ENCODE data around the gene SUCLG2.

SUCLG2 gene

GRCh38 chr3:67619991-67620390, 34.4 kb downstream of the SUCLG2 start:
- no peak for DNase-seq (ENCODE audit: insufficient read length, low spot score)
- peak; percentile 43 for FAIRE-seq
- TF ChIP-seq PAX5 (IDR thresholded peaks at IDR 0.05; ENCODE audit: insufficient read depth, low read length, severe bottlenecking) (no peak), POLR2AphosphoS5 (IDR thresholded peaks at IDR 0.05; ENCODE audit: low read depth, low read length) (no peak), POLR2A (IDR thresholded peaks at IDR 0.05; ENCODE audit: low read depth, low read length) (no peak), SPI1 (IDR thresholded peaks at IDR 0.05; ENCODE audit: low read depth, low read length) (no peak), POU2F2 (IDR thresholded peaks at IDR 0.05; ENCODE audit: low read depth, low read length) (no peak), TAF1 (IDR thresholded peaks at IDR 0.05; ENCODE audit: low read depth, low read length) (no peak)

- FAIRE-seq (no peak), DNase-seq (ENCODE audit: insufficient read length, low spot score) (no peak)
- TF ChIP-seq POLR2A (IDR thresholded peaks at IDR 0.05; ENCODE audit: low read depth, low read length) = no peak
- TF ChIP-seq SPI1 (IDR thresholded peaks at IDR 0.05; ENCODE audit: low read depth, low read length) = peak; percentile 92
Measured at GRCh38 chr3:67617518-67617917, 36.9 kb downstream of the SUCLG2 start.

GRCh38 chr3:67616046-67616445, 38.4 kb downstream of the SUCLG2 start:
- DNase-seq (ENCODE audit: insufficient read length, low spot score) (no peak), FAIRE-seq (peak; percentile 68)
- no peak for TF ChIP-seq SPI1 (IDR thresholded peaks at IDR 0.05; ENCODE audit: low read depth, low read length)
- TF ChIP-seq POLR2AphosphoS5 (IDR thresholded peaks at IDR 0.05; ENCODE audit: low read depth, low read length) = no peak
- no peak for TF ChIP-seq TAF1 (IDR thresholded peaks at IDR 0.05; ENCODE audit: low read depth, low read length)
- no peak for TF ChIP-seq PAX5 (IDR thresholded peaks at IDR 0.05; ENCODE audit: insufficient read depth, low read length, severe bottlenecking)
- TF ChIP-seq POLR2A (IDR thresholded peaks at IDR 0.05; ENCODE audit: low read depth, low read length) = no peak
- TF ChIP-seq POU2F2 (IDR thresholded peaks at IDR 0.05; ENCODE audit: low read depth, low read length) = no peak

- no peak for FAIRE-seq
- DNase-seq (ENCODE audit: insufficient read length, low spot score) = no peak
- TF ChIP-seq SPI1 (IDR thresholded peaks at IDR 0.05; ENCODE audit: low read depth, low read length) = no peak
- TF ChIP-seq POLR2AphosphoS5 (IDR thresholded peaks at IDR 0.05; ENCODE audit: low read depth, low read length) = no peak
- no peak for TF ChIP-seq TAF1 (IDR thresholded peaks at IDR 0.05; ENCODE audit: low read depth, low read length)
- no peak for TF ChIP-seq POU2F2 (IDR thresholded peaks at IDR 0.05; ENCODE audit: low read depth, low read length)
- TF ChIP-seq POLR2A (IDR thresholded peaks at IDR 0.05; ENCODE audit: low read depth, low read length) = no peak
- TF ChIP-seq PAX5 (IDR thresholded peaks at IDR 0.05; ENCODE audit: insufficient read depth, low read length, severe bottlenecking) = no peak
Measured at GRCh38 chr3:67614195-67614594, 40.2 kb downstream of the SUCLG2 start.

GRCh38 chr3:67610458-67610857, 44.0 kb downstream of the SUCLG2 start:
- FAIRE-seq = no peak
- no peak for TF ChIP-seq SPI1 (IDR thresholded peaks at IDR 0.05; ENCODE audit: low read depth, low read length)
- TF ChIP-seq POLR2A (IDR thresholded peaks at IDR 0.05; ENCODE audit: low read depth, low read length) = no peak
- no peak for DNase-seq (ENCODE audit: insufficient read length, low spot score)

GRCh38 chr3:67609709-67610108, 44.7 kb downstream of the SUCLG2 start:
- DNase-seq (ENCODE audit: insufficient read length, low spot score) = no peak
- TF ChIP-seq POU2F2 (IDR thresholded peaks at IDR 0.05; ENCODE audit: low read depth, low read length) = no peak
- no peak for TF ChIP-seq POLR2AphosphoS5 (IDR thresholded peaks at IDR 0.05; ENCODE audit: low read depth, low read length)
- no peak for TF ChIP-seq POLR2A (IDR thresholded peaks at IDR 0.05; ENCODE audit: low read depth, low read length)
- no peak for TF ChIP-seq PAX5 (IDR thresholded peaks at IDR 0.05; ENCODE audit: insufficient read depth, low read length, severe bottlenecking)
- TF ChIP-seq TAF1 (IDR thresholded peaks at IDR 0.05; ENCODE audit: low read depth, low read length) = no peak
- no peak for TF ChIP-seq SPI1 (IDR thresholded peaks at IDR 0.05; ENCODE audit: low read depth, low read length)
- no peak for FAIRE-seq

- no peak for DNase-seq (ENCODE audit: insufficient read length, low spot score)
- no peak for FAIRE-seq
- TF ChIP-seq POLR2AphosphoS5 (IDR thresholded peaks at IDR 0.05; ENCODE audit: low read depth, low read length) (no peak), PAX5 (IDR thresholded peaks at IDR 0.05; ENCODE audit: insufficient read depth, low read length, severe bottlenecking) (no peak), POU2F2 (IDR thresholded peaks at IDR 0.05; ENCODE audit: low read depth, low read length) (no peak), TAF1 (IDR thresholded peaks at IDR 0.05; ENCODE audit: low read depth, low read length) (no peak)
Measured at GRCh38 chr3:67608034-67608433, 46.4 kb downstream of the SUCLG2 start.

- no peak for TF ChIP-seq POLR2A (IDR thresholded peaks at IDR 0.05; ENCODE audit: low read depth, low read length)
- DNase-seq (ENCODE audit: insufficient read length, low spot score) (no peak), FAIRE-seq (no peak)
Measured at GRCh38 chr3:67605377-67605776, 49.0 kb downstream of the SUCLG2 start.

GRCh38 chr3:67602816-67603215, 51.6 kb downstream of the SUCLG2 start:
- TF ChIP-seq TAF1 (IDR thresholded peaks at IDR 0.05; ENCODE audit: low read depth, low read length) = no peak
- no peak for TF ChIP-seq POLR2A (IDR thresholded peaks at IDR 0.05; ENCODE audit: low read depth, low read length)
- no peak for TF ChIP-seq POU2F2 (IDR thresholded peaks at IDR 0.05; ENCODE audit: low read depth, low read length)
- TF ChIP-seq POLR2AphosphoS5 (IDR thresholded peaks at IDR 0.05; ENCODE audit: low read depth, low read length) = no peak
- no peak for TF ChIP-seq SPI1 (IDR thresholded peaks at IDR 0.05; ENCODE audit: low read depth, low read length)
- no peak for TF ChIP-seq PAX5 (IDR thresholded peaks at IDR 0.05; ENCODE audit: insufficient read depth, low read length, severe bottlenecking)
- DNase-seq (ENCODE audit: insufficient read length, low spot score) (no peak), FAIRE-seq (no peak)

GRCh38 chr3:67601919-67602608, 52.3 kb downstream of the SUCLG2 start:
- TF ChIP-seq TAF1 (IDR thresholded peaks at IDR 0.05; ENCODE audit: low read depth, low read length) (no peak), POU2F2 (IDR thresholded peaks at IDR 0.05; ENCODE audit: low read depth, low read length) (no peak), SPI1 (IDR thresholded peaks at IDR 0.05; ENCODE audit: low read depth, low read length) (no peak), POLR2AphosphoS5 (IDR thresholded peaks at IDR 0.05; ENCODE audit: low read depth, low read length) (no peak), POLR2A (IDR thresholded peaks at IDR 0.05; ENCODE audit: low read depth, low read length) (no peak), PAX5 (IDR thresholded peaks at IDR 0.05; ENCODE audit: insufficient read depth, low read length, severe bottlenecking) (no peak)
- FAIRE-seq (no peak), DNase-seq (ENCODE audit: insufficient read length, low spot score) (no peak)

All from GM12891 (cell line).